NT2/D1 (cell line): Measurements from ENCODE around the gene PRC1.

Experiments used
- SUZ12 ChIP-seq: IDR thresholded peaks from 2 replicates; pipeline ENCODE4 v1.6.1; 2011; ENCODE audit not compliant: insufficient read length, insufficient read depth; ENCODE audit errors: extremely low read depth
- YY1 ChIP-seq: IDR thresholded peaks from 2 replicates; pipeline ENCODE4 v1.6.1; 2011; ENCODE audit not compliant: insufficient read length, insufficient read depth
- ZNF274 ChIP-seq: IDR thresholded peaks from 2 replicates; pipeline ENCODE4 v1.6.1; 2011; ENCODE audit warnings: mild to moderate bottlenecking, low read depth, low read length

DNA sequence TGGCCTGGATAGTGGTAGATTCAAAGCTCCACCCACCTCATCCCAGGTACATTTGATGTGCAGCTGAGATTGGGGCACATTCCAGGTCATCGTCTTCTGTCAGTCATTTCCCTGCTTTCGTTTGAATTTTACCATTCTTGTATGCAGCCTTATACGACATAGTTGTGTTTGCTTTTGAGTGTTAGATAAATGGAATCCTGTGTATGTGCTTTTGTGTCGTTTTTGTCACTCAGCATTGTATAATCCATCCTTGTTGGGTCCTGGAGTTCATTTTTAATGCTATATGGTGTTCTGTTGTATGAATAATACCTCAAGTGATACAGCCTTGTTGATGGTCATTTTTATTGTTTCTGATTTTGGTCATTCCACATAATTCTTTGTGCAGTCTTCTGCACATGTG, 32.3 kb downstream of the PRC1 start:
- TF ChIP-seq YY1 = no peak
- no peak for TF ChIP-seq ZNF274
- no peak for TF ChIP-seq SUZ12
